HG03064 (cell line): ENCODE measurements around the gene ATP8B2.
"Not testable (repeated sequence)": the region's sequence is repeated elsewhere in the genome, so short reads cannot be mapped to it uniquely, and the experiment has no call there.

Source experiments
- ATAC-seq: cut with Tn5 transposase; IDR thresholded peaks from one replicate; pipeline ENCODE4 v1.9.1; 2021; ENCODE audit warnings: low read depth; ENCODE audit not compliant: unreplicated experiment

Gene ATP8B2

DNA sequence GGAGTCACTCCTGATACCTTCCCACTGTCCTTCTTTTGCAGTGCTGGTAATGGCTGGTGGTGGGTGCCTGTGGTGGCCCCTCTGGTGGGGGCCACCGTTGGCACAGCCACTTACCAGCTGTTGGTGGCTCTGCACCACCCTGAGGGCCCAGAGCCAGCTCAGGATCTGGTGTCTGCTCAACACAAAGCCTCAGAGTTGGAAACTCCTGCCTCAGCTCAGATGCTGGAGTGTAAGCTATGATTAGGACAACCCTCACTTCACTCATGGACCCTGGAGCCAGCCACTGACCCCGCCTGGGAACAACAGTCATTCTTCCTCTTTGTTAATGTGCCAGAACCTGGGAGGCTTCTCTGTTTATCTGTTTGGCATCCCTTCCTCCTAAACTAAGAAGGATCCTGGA, 1.1 kb upstream of the ATP8B2 start:
- ATAC-seq: no peak

GRCh38 chr1:154325583-154326545, 539 bp downstream of the ATP8B2 start:
- ATAC-seq: no peak

GRCh38 chr1:154326546-154327465, 1.5 kb downstream of the ATP8B2 start:
- ATAC-seq: no peak

GRCh38 chr1:154327466-154328317, 2.4 kb downstream of the ATP8B2 start:
- no peak for ATAC-seq

GRCh38 chr1:154328318-154329151, 3.2 kb downstream of the ATP8B2 start:
- ATAC-seq: no peak

- ATAC-seq: no peak
Measured at GRCh38 chr1:154329152-154329521, 3.8 kb downstream of the ATP8B2 start.

DNA sequence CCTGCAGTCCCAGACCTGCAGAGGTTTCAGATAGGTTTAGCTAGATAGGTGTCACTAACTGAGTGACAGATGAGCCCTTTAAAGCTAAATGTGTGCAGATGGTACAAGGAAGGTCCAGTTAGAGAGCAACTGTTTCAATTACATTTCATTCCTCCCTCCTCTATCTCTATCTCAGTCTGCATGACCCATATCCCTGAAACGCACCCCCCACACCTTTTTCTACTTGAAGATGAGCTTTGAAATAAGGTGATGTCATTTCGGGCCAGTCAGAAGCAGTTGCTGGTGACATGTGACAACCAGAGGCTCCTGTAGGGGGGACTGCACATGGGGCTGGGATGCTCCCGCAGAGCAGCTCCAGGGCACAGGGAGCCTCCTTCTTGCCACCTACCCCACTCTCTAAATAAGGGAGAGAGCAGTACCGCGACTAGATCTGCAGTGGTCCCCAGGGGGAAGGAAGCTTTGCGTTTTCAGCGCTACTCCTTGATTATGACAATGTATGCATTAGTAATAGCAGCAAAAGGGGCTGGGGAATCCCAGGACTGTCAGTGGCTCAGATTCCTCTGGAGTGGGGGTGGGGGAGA, 4.3 kb downstream of the ATP8B2 start:
- ATAC-seq: no peak

DNA sequence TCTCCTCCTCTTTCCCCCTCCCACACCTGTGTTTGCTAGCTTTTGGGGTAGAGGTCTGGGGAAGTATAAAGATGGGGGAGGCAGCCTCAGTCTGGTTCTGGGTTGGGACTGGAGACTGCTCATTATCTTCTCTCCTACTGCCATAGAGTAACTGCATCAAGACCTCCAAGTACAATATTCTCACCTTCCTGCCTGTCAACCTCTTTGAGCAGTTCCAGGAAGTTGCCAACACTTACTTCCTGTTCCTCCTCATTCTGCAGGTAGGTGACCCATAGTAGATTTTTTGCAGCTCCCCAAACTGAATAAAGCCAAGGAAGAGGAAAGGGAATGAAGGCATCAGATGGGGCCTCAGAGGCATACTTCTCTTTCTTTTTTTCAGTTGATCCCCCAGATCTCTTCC, 5.3 kb downstream of the ATP8B2 start:
- ATAC-seq: no peak

DNA sequence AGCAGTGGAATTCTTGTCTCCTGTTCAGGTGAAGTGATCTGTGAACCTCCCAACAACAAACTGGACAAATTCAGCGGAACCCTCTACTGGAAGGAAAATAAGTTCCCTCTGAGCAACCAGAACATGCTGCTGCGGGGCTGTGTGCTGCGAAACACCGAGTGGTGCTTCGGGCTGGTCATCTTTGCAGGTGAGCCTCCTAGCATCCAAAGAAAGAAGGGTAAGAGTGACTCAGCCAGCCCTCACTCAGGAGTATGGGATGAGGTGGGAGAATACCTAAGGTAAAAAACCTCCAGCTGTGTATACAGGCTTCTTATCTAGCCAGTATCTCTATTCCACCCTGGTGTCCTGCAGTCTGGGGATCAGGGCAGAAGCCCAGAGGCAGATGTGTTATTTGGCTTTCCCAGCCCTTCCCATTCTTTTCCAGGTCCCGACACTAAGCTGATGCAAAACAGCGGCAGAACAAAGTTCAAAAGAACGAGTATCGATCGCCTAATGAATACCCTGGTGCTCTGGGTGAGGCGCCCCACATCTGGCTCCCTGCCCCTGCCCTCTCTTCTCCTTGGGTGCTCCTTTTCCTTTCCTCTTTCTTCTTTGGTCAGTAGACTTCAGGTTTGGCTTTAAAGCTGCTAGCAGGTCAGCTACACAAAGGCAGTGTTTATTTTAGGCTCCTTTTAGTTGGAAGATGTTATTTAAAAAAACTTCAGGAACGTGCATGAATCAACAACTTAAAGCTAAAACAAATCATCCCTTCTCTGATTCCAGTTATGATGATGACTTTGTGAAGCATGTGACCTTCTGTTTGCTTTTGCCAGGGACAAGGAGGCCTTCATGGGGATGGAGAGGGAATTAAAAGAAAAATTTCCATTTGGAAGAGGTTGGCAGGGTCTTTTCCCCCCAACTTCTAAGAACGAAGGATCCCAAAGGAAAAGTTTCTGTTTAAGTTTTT, 9.0 kb downstream of the ATP8B2 start:
- no peak for ATAC-seq

DNA sequence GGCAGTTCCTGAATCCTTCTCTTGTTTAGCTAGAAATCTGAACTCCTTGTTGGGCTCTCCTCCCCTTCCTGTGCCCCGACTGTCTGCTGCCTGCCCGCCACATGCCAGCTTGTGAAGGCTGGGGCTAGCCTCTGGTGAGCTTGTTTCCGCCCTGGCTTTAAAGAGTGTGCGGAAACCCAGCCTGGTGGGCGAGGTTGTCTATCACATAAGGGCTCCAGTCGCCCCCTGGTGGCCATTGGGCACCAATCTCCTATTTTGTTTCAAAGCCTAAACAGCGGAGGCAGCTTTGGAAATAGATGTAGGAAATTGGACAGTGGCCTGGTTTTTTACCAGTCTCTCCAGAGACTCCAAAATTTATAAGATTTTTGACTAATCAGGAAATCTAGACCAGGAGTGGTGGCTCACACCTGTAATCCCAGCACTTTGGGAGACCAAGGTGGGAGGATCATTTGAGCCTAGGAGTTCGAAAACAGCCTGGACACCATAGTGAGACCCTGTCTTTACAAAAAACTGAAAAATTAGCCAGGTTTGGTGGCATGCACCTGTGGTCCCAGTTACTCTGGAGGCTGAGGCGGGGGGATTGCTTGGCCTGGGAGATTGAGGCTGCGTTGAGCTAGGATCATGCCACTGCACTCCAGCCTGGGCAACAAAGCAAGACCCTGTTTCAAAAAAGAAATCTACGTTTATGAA, 9.8 kb downstream of the ATP8B2 start:
- no peak for ATAC-seq

GRCh38 chr1:154337253-154337894, 12.0 kb downstream of the ATP8B2 start:
- no peak for ATAC-seq

- ATAC-seq: no peak
Measured at GRCh38 chr1:154338875-154339274, 13.6 kb downstream of the ATP8B2 start.

DNA sequence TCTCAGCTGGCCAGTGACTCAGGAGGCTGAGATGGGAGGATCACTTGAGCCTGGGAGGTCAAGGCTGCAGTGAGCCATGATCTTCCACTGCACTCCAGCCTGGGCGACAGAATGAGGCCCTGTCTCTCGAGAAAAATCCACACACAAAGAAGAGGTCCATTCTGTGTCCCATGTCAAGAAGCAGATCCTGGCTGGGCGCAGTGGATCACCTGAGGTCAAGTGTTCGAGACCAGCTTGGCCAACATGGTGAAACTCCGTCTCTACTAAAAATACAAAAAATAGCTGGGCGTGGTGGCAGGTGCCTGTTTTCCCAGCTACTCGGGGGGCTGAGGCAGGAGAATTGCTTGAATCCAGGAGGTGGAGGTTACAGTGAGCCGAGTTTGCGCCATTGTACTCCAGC, 16.0 kb downstream of the ATP8B2 start:
- ATAC-seq: not testable (repeated sequence)

- no peak for ATAC-seq
Measured at GRCh38 chr1:154342132-154342531, 16.8 kb downstream of the ATP8B2 start.

- no peak for ATAC-seq
Measured at GRCh38 chr1:154342836-154343472, 17.6 kb downstream of the ATP8B2 start.

DNA sequence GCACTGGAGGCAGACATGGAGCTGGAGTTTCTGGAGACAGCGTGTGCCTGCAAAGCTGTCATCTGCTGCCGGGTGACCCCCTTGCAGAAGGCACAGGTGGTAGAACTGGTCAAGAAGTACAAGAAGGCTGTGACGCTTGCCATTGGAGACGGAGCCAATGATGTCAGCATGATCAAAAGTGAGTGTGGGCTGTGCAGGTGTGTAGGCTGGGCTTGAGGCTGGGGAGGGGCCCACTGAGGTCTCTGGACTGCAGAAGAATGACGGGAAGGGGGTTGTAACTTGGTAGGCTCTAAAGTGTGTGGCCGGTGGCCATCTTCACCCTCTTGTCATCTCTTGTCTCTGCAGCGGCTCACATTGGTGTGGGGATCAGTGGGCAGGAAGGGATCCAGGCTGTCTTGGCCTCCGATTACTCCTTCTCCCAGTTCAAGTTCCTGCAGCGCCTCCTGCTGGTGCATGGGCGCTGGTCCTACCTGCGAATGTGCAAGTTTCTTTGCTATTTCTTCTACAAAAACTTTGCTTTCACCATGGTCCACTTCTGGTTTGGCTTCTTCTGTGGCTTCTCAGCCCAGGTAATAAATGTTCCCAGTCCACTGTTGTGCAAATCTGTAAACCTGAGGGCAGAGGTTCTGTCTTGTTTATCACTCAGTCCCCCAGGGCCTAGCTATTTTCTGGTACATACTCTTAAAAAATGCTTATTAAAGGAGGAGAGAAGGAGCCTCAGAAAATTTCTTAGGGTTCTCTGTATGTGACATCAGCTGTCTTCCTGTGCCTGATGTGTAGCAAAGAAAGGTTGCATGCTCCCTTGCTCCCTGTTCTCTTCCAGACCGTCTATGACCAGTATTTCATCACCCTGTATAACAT, 19.9 kb downstream of the ATP8B2 start:
- no peak for ATAC-seq
